ENCODE data around the gene CAMKMT. TPM values are rescaled to one million over a fixed set of nuclear protein-coding genes. Genes with fewer than 3 reads are reported as not detected.

Gene CAMKMT
- total RNA-seq, 4 donors from 2014 or later, result 2.9 to 18.8 (median 11.2) TPM

- intact Hi-C loops (cut with DNase I; ENCODE audit: low total_unique reads), result no loop called here
- TF ChIP-seq POLR2A (IDR thresholded peaks at IDR 0.05) (no peak), CTCF (IDR thresholded peaks at IDR 0.05) (no peak)
- no peaks in the 10 kb centered on the region for H3K4me1 ChIP-seq
- no peaks in the 10 kb centered on the region for H3K36me3 ChIP-seq
- no peaks in the 10 kb centered on the region for H3K9me3 ChIP-seq
- no peak overlapping the region for H3K4me3 ChIP-seq
- DNase-seq, result no peak
- H3K27me3 ChIP-seq, result no peaks in the 10 kb centered on the region
- H3K27ac ChIP-seq, result no peak overlapping the region
These were observed 287.6 kb downstream of the CAMKMT start for GRCh38 chr2:44649381-44649780.

GRCh38 chr2:44650796-44651195, 289.0 kb downstream of the CAMKMT start:
- no peak overlapping the region for H3K4me3 ChIP-seq
- TF ChIP-seq CTCF (IDR thresholded peaks at IDR 0.05) (no peak), POLR2A (IDR thresholded peaks at IDR 0.05) (no peak)
- intact Hi-C loops (cut with DNase I; ENCODE audit: low total_unique reads), result no loop called here
- no peaks in the 10 kb centered on the region for H3K9me3 ChIP-seq
- H3K27me3 ChIP-seq, result no peaks in the 10 kb centered on the region
- no peaks in the 10 kb centered on the region for H3K4me1 ChIP-seq
- no peak for DNase-seq
- H3K36me3 ChIP-seq, result no peaks in the 10 kb centered on the region
- no peak overlapping the region for H3K27ac ChIP-seq

- no peaks in the 10 kb centered on the region for H3K36me3 ChIP-seq
- no peak overlapping the region for H3K27ac ChIP-seq
- intact Hi-C loops (cut with DNase I; ENCODE audit: low total_unique reads), result no loop called here
- TF ChIP-seq CTCF (IDR thresholded peaks at IDR 0.05), result no peak
- no peak for TF ChIP-seq POLR2A (IDR thresholded peaks at IDR 0.05)
- no peak for DNase-seq
- no peaks in the 10 kb centered on the region for H3K9me3 ChIP-seq
- no peaks in the 10 kb centered on the region for H3K4me1 ChIP-seq
- H3K27me3 ChIP-seq, result no peaks in the 10 kb centered on the region
- no peak overlapping the region for H3K4me3 ChIP-seq
These were observed 290.2 kb downstream of the CAMKMT start for GRCh38 chr2:44651974-44652373.

GRCh38 chr2:44652701-44653100, 291.0 kb downstream of the CAMKMT start:
- intact Hi-C loops (cut with DNase I; ENCODE audit: low total_unique reads), result no loop called here
- Histone ChIP-seq H3K9me3 (no peaks in the 10 kb centered on the region), H3K4me1 (no peaks in the 10 kb centered on the region), H3K4me3 (no peak overlapping the region), H3K27me3 (no peaks in the 10 kb centered on the region), H3K27ac (no peak overlapping the region), H3K36me3 (no peaks in the 10 kb centered on the region)
- DNase-seq, result no peak
- no peak for TF ChIP-seq CTCF (IDR thresholded peaks at IDR 0.05)

- intact Hi-C loops (cut with DNase I; ENCODE audit: low total_unique reads), result no loop called here
- no peaks in the 10 kb centered on the region for H3K4me1 ChIP-seq
- TF ChIP-seq CTCF (IDR thresholded peaks at IDR 0.05) (no peak), POLR2A (IDR thresholded peaks at IDR 0.05) (no peak)
These were observed 293.7 kb downstream of the CAMKMT start for GRCh38 chr2:44655401-44655864.

More at GRCh38 chr2:44655401-44655864, 293.7 kb downstream of the CAMKMT start:
- Histone ChIP-seq H3K4me3 (no peak overlapping the region), H3K27me3 (no peaks in the 10 kb centered on the region), H3K9me3 (no peaks in the 10 kb centered on the region), H3K36me3 (no peaks in the 10 kb centered on the region), H3K27ac (no peak overlapping the region)
- DNase-seq, result no peak
